Upper lobe of left lung (tissue), 4 donors: ENCODE measurements around the gene TP53I3.

Experiments used
- CTCF ChIP-seq, 6 experiments: fragments of 450-650 bp in 4 of 6; fragments of 200-600 bp in 2 of 6; sonication (generic) in 2 of 6; IDR thresholded peaks; one replicate each; pipeline ENCODE4 v1.5.1; 2016 to 2019; ENCODE audit warnings: antibody characterized with exemption in 6 of 6
- POLR2AphosphoS5 ChIP-seq, 2 donors: sonication (generic); formaldehyde crosslinking; IDR thresholded peaks; one replicate each; pipeline ENCODE4 v1.5.1; 2017; ENCODE audit warnings: antibody characterized with exemption in 2 of 2

DNA sequence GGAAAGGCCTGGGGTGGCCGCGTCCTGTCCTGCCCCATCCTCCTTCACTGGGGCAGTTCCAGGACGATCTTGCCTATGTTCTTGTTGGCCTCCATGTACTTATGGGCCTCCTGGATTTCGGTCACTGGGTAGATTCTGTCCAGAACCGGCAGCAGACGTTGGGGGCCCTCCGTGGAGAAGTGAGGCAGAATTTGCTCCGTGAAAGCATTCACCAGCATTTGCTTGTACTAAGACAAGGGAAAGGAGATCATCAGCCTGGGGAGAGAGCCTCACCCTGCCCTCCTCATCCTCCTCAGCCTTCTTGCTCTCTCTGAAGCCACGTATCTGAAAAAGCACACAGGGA, 7.1 kb downstream of the TP53I3 start:
- TF ChIP-seq POLR2AphosphoS5 (IDR thresholded peaks at IDR 0.05) (no peak), CTCF (IDR thresholded peaks at IDR 0.05) (no peak)
